Nephron (organoid): ENCODE results near the gene RNF212.
A peak's percentile ranks its signal among the peaks of the same experiment; 100 is the strongest.

Experiments
- H3K27ac Mint-ChIP-seq, 3 experiments: 2 replicates each; pipeline ENCODE4 v1.8.0; 2020; ENCODE audit warnings: mixed read lengths in 3 of 3, mild to moderate bottlenecking in 2 of 3, moderate library complexity in 1 of 3
- H3K27me3 Mint-ChIP-seq: 2 replicates; pipeline ENCODE4 v1.8.0; 2021; ENCODE audit warnings: low read depth, mild to moderate bottlenecking, moderate library complexity, mixed read lengths
- H3K36me3 Mint-ChIP-seq: 2 replicates; pipeline ENCODE4 v1.8.0; 2020; ENCODE audit warnings: low read depth, mixed read lengths
- H3K4me1 Mint-ChIP-seq: 2 replicates; pipeline ENCODE4 v1.8.0; 2020; ENCODE audit warnings: mixed read lengths
- H3K4me3 Mint-ChIP-seq, 3 experiments: 2 replicates each; pipeline ENCODE4 v1.8.0; 2020; ENCODE audit warnings: mild to moderate bottlenecking in 3 of 3, mixed read lengths in 3 of 3, moderate library complexity in 2 of 3
- H3K9me3 Mint-ChIP-seq: 2 replicates; pipeline ENCODE4 v1.8.0; 2020; ENCODE audit warnings: mixed read lengths
- CTCF ChIP-seq, 3 experiments: fragments of 200-600 bp; sonication (generic); IDR thresholded peaks; one replicate each; pipeline ENCODE4 v1.5.0; 2021; ENCODE audit warnings: antibody characterized with exemption in 3 of 3; ENCODE audit not compliant: unreplicated experiment in 3 of 3

The RNF212 gene

GRCh38 chr4:1086011-1086410, 27.4 kb downstream of the RNF212 start:
- TF ChIP-seq CTCF (IDR thresholded peaks at IDR 0.05; ENCODE audit: unreplicated experiment in 3 of 3) = no peak
- H3K27me3 Mint-ChIP-seq = peaks cover 40% of the 10 kb centered on the region
- H3K9me3 Mint-ChIP-seq = peaks cover 16% of the 10 kb centered on the region
- no peak overlapping the region for H3K27ac Mint-ChIP-seq
- no peak overlapping the region for H3K4me3 Mint-ChIP-seq
- H3K4me1 Mint-ChIP-seq = peaks cover 11% of the 10 kb centered on the region
- peaks cover 7% of the 10 kb centered on the region for H3K36me3 Mint-ChIP-seq

GRCh38 chr4:1085404-1085799, 28.0 kb downstream of the RNF212 start:
- TF ChIP-seq CTCF (IDR thresholded peaks at IDR 0.05; ENCODE audit: unreplicated experiment in 3 of 3) = no peak
- Mint-ChIP-seq H3K27me3 (peaks cover 47% of the 10 kb centered on the region), H3K36me3 (peaks cover 7% of the 10 kb centered on the region), H3K27ac (no peak overlapping the region), H3K9me3 (peaks cover 16% of the 10 kb centered on the region), H3K4me1 (peaks cover 11% of the 10 kb centered on the region), H3K4me3 (no peak overlapping the region)

- no peak for TF ChIP-seq CTCF (IDR thresholded peaks at IDR 0.05; ENCODE audit: unreplicated experiment in 3 of 3)
- peaks cover 16% of the 10 kb centered on the region for H3K9me3 Mint-ChIP-seq
- H3K4me1 Mint-ChIP-seq = peaks cover 11% of the 10 kb centered on the region
- no peak overlapping the region for H3K27ac Mint-ChIP-seq
- H3K4me3 Mint-ChIP-seq = no peak overlapping the region
- peaks cover 47% of the 10 kb centered on the region for H3K27me3 Mint-ChIP-seq
- H3K36me3 Mint-ChIP-seq = peaks cover 7% of the 10 kb centered on the region
These were observed 28.5 kb downstream of the RNF212 start for GRCh38 chr4:1084796-1085403.

- Mint-ChIP-seq H3K36me3 (peaks cover 7% of the 10 kb centered on the region), H3K9me3 (peaks cover 12% of the 10 kb centered on the region), H3K4me1 (peaks cover 11% of the 10 kb centered on the region), H3K27me3 (peaks cover 43% of the 10 kb centered on the region), H3K4me3 (no peak overlapping the region), H3K27ac (no peak overlapping the region)
- TF ChIP-seq CTCF (IDR thresholded peaks at IDR 0.05; ENCODE audit: unreplicated experiment in 3 of 3) = no peak
These were observed 29.0 kb downstream of the RNF212 start for GRCh38 chr4:1084394-1084793.

- no peak for TF ChIP-seq CTCF (IDR thresholded peaks at IDR 0.05; ENCODE audit: unreplicated experiment in 3 of 3)
- Mint-ChIP-seq H3K9me3 (no peaks in the 10 kb centered on the region), H3K4me1 (peaks cover 11% of the 10 kb centered on the region), H3K36me3 (no peaks in the 10 kb centered on the region), H3K27ac (peak overlapping the region in 2 of 3 experiments; percentile 80 to 86), H3K27me3 (peaks cover 43% of the 10 kb centered on the region), H3K4me3 (no peak overlapping the region)
These were observed 30.9 kb downstream of the RNF212 start for GRCh38 chr4:1082215-1083182.
